Liver (tissue), 9 donors: ENCODE results near the gene TENT5C. TPM values are rescaled to one million over a fixed set of nuclear protein-coding genes. Genes with fewer than 3 reads are reported as not detected.

Experiments
- DNase-seq: peaks from one replicate; pipeline ENCODE4 v3.0.0-alpha.2; 2017; ENCODE audit warnings: low spot score
- H3K27ac ChIP-seq, 2 donors: one replicate each; pipeline ENCODE4 v1.7.0; 2013; ENCODE audit warnings: inconsistent platforms in 2 of 2, low read length in 2 of 2, control low read depth in 1 of 2, low read depth in 1 of 2, mild to moderate bottlenecking in 1 of 2
- H3K27me3 ChIP-seq, 4 donors: one replicate each; pipeline versions ENCODE4 v1.6.1 to v1.7.0; 2013; ENCODE audit warnings: low read length in 3 of 4, inconsistent platforms in 1 of 4, mild to moderate bottlenecking in 1 of 4, moderate library complexity in 1 of 4; ENCODE audit not compliant: control insufficient read depth in 4 of 4, insufficient read depth in 4 of 4
- H3K36me3 ChIP-seq, 4 donors: one replicate each; pipeline versions ENCODE4 v1.6.1 to v1.7.0; 2013; ENCODE audit warnings: low read length in 3 of 4, mild to moderate bottlenecking in 3 of 4, low read depth in 1 of 4, moderate library complexity in 1 of 4; ENCODE audit not compliant: control insufficient read depth in 4 of 4, insufficient read depth in 3 of 4
- H3K4me1 ChIP-seq, 4 donors: one replicate each; pipeline versions ENCODE4 v1.6.1 to v1.7.0; 2013; ENCODE audit warnings: low read length in 3 of 4, mild to moderate bottlenecking in 3 of 4, moderate library complexity in 1 of 4; ENCODE audit not compliant: control insufficient read depth in 4 of 4, insufficient read depth in 4 of 4
- H3K4me3 ChIP-seq, 3 donors: one replicate each; pipeline versions ENCODE4 v1.6.1 to v1.7.0; 2013; ENCODE audit warnings: low read length in 3 of 3, control low read depth in 1 of 3, low read depth in 1 of 3, mild to moderate bottlenecking in 1 of 3
- H3K9ac ChIP-seq, 2 donors: one replicate each; pipeline ENCODE4 v1.7.0; 2013; ENCODE audit warnings: low read length in 2 of 2, mild to moderate bottlenecking in 2 of 2, moderate library complexity in 2 of 2, control low read depth in 1 of 2, low read depth in 1 of 2
- H3K9me3 ChIP-seq, 4 donors: one replicate each; pipeline versions ENCODE4 v1.6.1 to v1.7.0; 2013; ENCODE audit warnings: low read length in 3 of 4; ENCODE audit not compliant: control insufficient read depth in 4 of 4
- EGR1 ChIP-seq, 2 donors: IDR thresholded peaks; 2 replicates each; pipeline ENCODE4 v1.6.1; 2016 to 2018; ENCODE audit warnings: antibody characterized with exemption in 2 of 2, low read depth in 2 of 2
- FOXA1 ChIP-seq: IDR thresholded peaks from 2 replicates; pipeline ENCODE4 v1.6.1; 2016; ENCODE audit warnings: antibody characterized with exemption
- FOXA2 ChIP-seq: IDR thresholded peaks from 2 replicates; pipeline ENCODE4 v1.6.1; 2016; ENCODE audit warnings: antibody characterized with exemption
- GABPA ChIP-seq, 2 donors: IDR thresholded peaks in 1 of 2; conservative IDR thresholded peaks in 1 of 2; 2 replicates each; pipeline ENCODE4 v1.6.1; 2016; ENCODE audit warnings: antibody characterized with exemption in 2 of 2, mild to moderate bottlenecking in 1 of 2, moderate library complexity in 1 of 2
- HNF4A ChIP-seq, 2 donors: conservative IDR thresholded peaks; 2 replicates each; pipeline ENCODE4 v1.6.1; 2016; ENCODE audit warnings: antibody characterized with exemption in 2 of 2, mild to moderate bottlenecking in 2 of 2
- HNF4G ChIP-seq: IDR thresholded peaks from 2 replicates; pipeline ENCODE4 v1.6.1; 2016; ENCODE audit warnings: antibody characterized with exemption
- JUND ChIP-seq, 2 donors: IDR thresholded peaks; 2 replicates each; pipeline ENCODE4 v1.6.1; 2016; ENCODE audit warnings: antibody characterized with exemption in 2 of 2
- RAD21 ChIP-seq, 2 donors: IDR thresholded peaks; 2 replicates each; pipeline ENCODE4 v1.6.1; 2016; ENCODE audit warnings: antibody characterized with exemption in 2 of 2, mild to moderate bottlenecking in 2 of 2
- RXRA ChIP-seq, 2 donors: IDR thresholded peaks; 2 replicates each; pipeline ENCODE4 v1.6.1; 2017 to 2018; ENCODE audit warnings: antibody characterized with exemption in 2 of 2, mild to moderate bottlenecking in 1 of 2
- SP1 ChIP-seq: IDR thresholded peaks from 2 replicates; pipeline ENCODE4 v1.6.1; 2018; ENCODE audit warnings: antibody characterized with exemption, mild to moderate bottlenecking
- TAF1 ChIP-seq: conservative IDR thresholded peaks from 2 replicates; pipeline ENCODE4 v1.6.1; 2016; ENCODE audit warnings: antibody characterized with exemption, mild to moderate bottlenecking
- YY1 ChIP-seq: IDR thresholded peaks from 2 replicates; pipeline ENCODE4 v1.6.1; 2016; ENCODE audit warnings: antibody characterized with exemption, mild to moderate bottlenecking
- WGBS: extraction: QIAGEN DNeasy Blood & Tissue Kit; methylation state at CpG from one replicate; pipeline ENCODE4 v1.1.7; 2013; 5-methylcytosine and 5-hydroxymethylcytosine counted together
- polyA plus RNA-seq, 2 donors: library from polyadenylated mRNA; stranded (reverse) in 1 of 2; unstranded in 1 of 2; fragments of 200-250 nt in 1 of 2; fragments of >200 nt in 1 of 2; fragmentation: Nextera tagmentation in 1 of 2; extraction: Ambion mirVana in 1 of 2; gene quantifications; one replicate each; pipeline versions ENCODE4 v1.2.1 to v1.2.3, GENCODE V29; 2013 to 2015
- total RNA-seq, 2 donors: library from RNA; depleted of rRNA; stranded (reverse); fragments of >200 nt; gene quantifications; one replicate each; pipeline ENCODE4 v1.2.3, GENCODE V29; 2014
- TF ChIP-seq, protein P1 (sequence below): fragments of 150-350 bp; IDR thresholded peaks from 2 replicates; pipeline ENCODE4 v1.5.1; 2017; ENCODE audit warnings: improper control_type of control experiment, low read depth, low read length; ENCODE audit not compliant: missing input control
- TF ChIP-seq, protein P2 (sequence below): IDR thresholded peaks from 2 replicates; pipeline ENCODE4 v1.6.1; 2016; ENCODE audit warnings: antibody characterized with exemption
- TF ChIP-seq, protein P3 (sequence below): IDR thresholded peaks from 2 replicates; pipeline ENCODE4 v1.6.1; 2016; ENCODE audit warnings: antibody characterized with exemption, mild to moderate bottlenecking
- TF ChIP-seq, protein P4 (sequence below): IDR thresholded peaks from 2 replicates; pipeline ENCODE4 v1.6.1; 2016; ENCODE audit warnings: antibody characterized with exemption
- donor health status: healthy.
- donor health status: healthy.
- donor health status: healthy.
- donor health status: healthy.
- donor health status: healthy.

The TENT5C gene
- total and polyA plus RNA-seq, 4 donors = 1.1 to 200 (median 4.8) TPM

DNA sequence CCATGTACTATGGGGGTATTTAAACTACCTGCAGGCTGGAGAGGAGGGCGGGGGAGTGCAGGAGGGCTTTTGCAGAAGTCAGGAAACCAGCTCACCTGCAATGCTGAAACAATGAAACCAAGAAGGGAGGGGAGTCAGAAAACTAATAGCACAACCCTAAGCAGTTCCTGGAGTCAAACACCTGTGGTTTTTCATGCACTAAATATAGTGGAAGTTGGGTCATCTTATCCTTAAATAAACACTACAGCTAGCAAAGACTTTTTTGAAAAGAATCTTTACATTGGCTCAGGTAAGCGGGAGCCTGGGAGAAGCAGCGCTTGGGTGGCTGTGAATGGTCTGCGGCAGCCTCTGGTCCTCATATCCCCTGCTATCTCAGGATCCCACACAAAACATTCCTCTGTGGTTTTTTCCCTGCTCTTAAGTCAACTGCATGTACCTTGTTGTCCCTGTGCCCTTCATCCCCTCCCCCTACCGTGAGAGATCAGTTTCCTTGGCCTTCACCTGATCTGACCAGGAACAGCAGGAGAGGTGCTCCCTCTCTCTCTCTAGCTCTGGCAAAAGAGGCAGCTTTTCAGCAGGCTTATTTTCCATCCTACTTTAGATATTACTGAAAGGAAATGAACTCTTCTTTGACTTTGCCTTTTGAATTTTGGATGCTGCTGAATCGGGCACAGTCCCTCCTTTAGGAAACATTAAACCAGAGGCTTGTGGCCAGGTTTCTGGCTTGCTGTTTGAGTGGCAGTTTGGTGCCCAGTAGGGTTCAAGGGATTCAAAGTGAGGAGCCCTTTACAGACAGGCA lies 26.6 kb downstream of the TENT5C start:
- 64% methylated on average over 6 of the region's 6 CpGs for WGBS
- H3K9ac ChIP-seq = no peak overlapping the region

DNA sequence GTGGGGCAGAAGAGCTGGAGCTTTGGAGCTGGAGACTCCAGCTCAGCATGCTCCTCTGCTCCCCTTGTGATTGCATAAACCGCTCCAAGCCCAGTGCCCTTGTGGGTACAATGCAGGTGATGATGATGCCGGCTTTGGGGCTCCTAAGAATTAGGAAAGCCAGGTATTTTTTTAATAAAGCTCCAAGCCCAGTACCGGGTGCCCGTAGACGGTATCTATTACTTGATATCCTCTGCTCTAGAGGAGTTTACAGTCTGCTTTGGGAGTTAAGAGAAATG lies 27.2 kb downstream of the TENT5C start:
- no peaks in the 10 kb centered on the region for H3K36me3 ChIP-seq
- H3K27me3 ChIP-seq = no peaks in the 10 kb centered on the region
- no peak overlapping the region for H3K4me3 ChIP-seq
- no peak overlapping the region for H3K9ac ChIP-seq
- DNase-seq = no peak
- peaks cover 21 to 57% (median 47%) of the 10 kb centered on the region in 4 donors for H3K4me1 ChIP-seq
- TF ChIP-seq, protein P1, sequence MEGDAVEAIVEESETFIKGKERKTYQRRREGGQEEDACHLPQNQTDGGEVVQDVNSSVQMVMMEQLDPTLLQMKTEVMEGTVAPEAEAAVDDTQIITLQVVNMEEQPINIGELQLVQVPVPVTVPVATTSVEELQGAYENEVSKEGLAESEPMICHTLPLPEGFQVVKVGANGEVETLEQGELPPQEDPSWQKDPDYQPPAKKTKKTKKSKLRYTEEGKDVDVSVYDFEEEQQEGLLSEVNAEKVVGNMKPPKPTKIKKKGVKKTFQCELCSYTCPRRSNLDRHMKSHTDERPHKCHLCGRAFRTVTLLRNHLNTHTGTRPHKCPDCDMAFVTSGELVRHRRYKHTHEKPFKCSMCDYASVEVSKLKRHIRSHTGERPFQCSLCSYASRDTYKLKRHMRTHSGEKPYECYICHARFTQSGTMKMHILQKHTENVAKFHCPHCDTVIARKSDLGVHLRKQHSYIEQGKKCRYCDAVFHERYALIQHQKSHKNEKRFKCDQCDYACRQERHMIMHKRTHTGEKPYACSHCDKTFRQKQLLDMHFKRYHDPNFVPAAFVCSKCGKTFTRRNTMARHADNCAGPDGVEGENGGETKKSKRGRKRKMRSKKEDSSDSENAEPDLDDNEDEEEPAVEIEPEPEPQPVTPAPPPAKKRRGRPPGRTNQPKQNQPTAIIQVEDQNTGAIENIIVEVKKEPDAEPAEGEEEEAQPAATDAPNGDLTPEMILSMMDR = no peak
- no peaks in the 10 kb centered on the region for H3K9me3 ChIP-seq
- 69% methylated on average over 5 of the region's 5 CpGs for WGBS
- peak overlapping the region; percentile 31 to 46 for H3K27ac ChIP-seq

More for the DNA sequence above, 26.6 kb downstream of the TENT5C start:
- no peak for DNase-seq
- H3K27me3 ChIP-seq = no peaks in the 10 kb centered on the region
- no peaks in the 10 kb centered on the region for H3K9me3 ChIP-seq
- TF ChIP-seq EGR1 (IDR thresholded peaks at IDR 0.05; ENCODE audit: low read depth in 2 of 2) (no peak), SP1 (peak; percentile 29), HNF4A (conservative IDR thresholded peaks at IDR 0.05) (peak; percentile 31 to 47), YY1 (peak; percentile 7), RAD21 (IDR thresholded peaks at IDR 0.05) (peak in 1 of 2 donors; percentile 16), HNF4G (no peak), RXRA (IDR thresholded peaks at IDR 0.05) (peak; percentile 35 to 37), TAF1 (no peak)
- TF ChIP-seq, protein P2, sequence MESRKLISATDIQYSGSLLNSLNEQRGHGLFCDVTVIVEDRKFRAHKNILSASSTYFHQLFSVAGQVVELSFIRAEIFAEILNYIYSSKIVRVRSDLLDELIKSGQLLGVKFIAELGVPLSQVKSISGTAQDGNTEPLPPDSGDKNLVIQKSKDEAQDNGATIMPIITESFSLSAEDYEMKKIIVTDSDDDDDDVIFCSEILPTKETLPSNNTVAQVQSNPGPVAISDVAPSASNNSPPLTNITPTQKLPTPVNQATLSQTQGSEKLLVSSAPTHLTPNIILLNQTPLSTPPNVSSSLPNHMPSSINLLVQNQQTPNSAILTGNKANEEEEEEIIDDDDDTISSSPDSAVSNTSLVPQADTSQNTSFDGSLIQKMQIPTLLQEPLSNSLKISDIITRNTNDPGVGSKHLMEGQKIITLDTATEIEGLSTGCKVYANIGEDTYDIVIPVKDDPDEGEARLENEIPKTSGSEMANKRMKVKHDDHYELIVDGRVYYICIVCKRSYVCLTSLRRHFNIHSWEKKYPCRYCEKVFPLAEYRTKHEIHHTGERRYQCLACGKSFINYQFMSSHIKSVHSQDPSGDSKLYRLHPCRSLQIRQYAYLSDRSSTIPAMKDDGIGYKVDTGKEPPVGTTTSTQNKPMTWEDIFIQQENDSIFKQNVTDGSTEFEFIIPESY = no peak
- peaks cover 21 to 57% (median 47%) of the 10 kb centered on the region in 4 donors for H3K4me1 ChIP-seq
- peak overlapping the region; percentile 31 to 46 for H3K27ac ChIP-seq
- no peak overlapping the region for H3K4me3 ChIP-seq
- H3K36me3 ChIP-seq = no peaks in the 10 kb centered on the region

DNA sequence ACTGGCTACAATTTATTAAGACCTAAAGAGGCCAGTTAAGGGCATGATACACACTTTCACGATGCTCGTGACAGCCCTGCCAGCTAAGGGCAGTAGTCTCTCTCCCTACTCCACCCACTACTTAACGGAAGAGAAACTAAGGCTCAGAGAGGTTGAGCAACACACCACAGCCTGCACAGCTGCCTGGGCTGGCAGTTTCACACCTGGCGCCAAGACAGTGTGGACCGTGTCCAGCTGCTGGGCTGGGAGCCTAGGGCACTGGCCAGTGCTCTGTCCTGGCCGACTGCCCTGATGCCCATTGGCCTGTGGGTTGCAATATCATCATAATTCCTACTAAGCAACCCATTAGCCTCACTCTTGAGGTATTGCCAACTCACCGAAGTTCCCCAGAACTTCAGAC lies 27.6 kb downstream of the TENT5C start:
- DNase-seq = no peak
- no peak overlapping the region for H3K9ac ChIP-seq
- peak overlapping the region; percentile 44 to 46 for H3K27ac ChIP-seq
- H3K9me3 ChIP-seq = no peaks in the 10 kb centered on the region
- WGBS = 39% methylated on average over 7 of the region's 7 CpGs
- no peak overlapping the region for H3K4me3 ChIP-seq
- peaks cover 21 to 57% (median 47%) of the 10 kb centered on the region in 4 donors for H3K4me1 ChIP-seq
- H3K27me3 ChIP-seq = no peaks in the 10 kb centered on the region
- no peaks in the 10 kb centered on the region for H3K36me3 ChIP-seq
- peak in 1 of 2 donors; percentile 26 for TF ChIP-seq JUND (IDR thresholded peaks at IDR 0.05)
- TF ChIP-seq TAF1 = no peak
- no peak for TF ChIP-seq HNF4G
- peak in 1 of 2 donors; percentile 9 for TF ChIP-seq GABPA (IDR thresholded peaks at IDR 0.05 in 1 of 2, conservative IDR thresholded peaks at IDR 0.05 in 1 of 2)
- TF ChIP-seq, protein P1 = no peak
- TF ChIP-seq, protein P3, sequence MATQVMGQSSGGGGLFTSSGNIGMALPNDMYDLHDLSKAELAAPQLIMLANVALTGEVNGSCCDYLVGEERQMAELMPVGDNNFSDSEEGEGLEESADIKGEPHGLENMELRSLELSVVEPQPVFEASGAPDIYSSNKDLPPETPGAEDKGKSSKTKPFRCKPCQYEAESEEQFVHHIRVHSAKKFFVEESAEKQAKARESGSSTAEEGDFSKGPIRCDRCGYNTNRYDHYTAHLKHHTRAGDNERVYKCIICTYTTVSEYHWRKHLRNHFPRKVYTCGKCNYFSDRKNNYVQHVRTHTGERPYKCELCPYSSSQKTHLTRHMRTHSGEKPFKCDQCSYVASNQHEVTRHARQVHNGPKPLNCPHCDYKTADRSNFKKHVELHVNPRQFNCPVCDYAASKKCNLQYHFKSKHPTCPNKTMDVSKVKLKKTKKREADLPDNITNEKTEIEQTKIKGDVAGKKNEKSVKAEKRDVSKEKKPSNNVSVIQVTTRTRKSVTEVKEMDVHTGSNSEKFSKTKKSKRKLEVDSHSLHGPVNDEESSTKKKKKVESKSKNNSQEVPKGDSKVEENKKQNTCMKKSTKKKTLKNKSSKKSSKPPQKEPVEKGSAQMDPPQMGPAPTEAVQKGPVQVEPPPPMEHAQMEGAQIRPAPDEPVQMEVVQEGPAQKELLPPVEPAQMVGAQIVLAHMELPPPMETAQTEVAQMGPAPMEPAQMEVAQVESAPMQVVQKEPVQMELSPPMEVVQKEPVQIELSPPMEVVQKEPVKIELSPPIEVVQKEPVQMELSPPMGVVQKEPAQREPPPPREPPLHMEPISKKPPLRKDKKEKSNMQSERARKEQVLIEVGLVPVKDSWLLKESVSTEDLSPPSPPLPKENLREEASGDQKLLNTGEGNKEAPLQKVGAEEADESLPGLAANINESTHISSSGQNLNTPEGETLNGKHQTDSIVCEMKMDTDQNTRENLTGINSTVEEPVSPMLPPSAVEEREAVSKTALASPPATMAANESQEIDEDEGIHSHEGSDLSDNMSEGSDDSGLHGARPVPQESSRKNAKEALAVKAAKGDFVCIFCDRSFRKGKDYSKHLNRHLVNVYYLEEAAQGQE = no peak
- TF ChIP-seq FOXA1 = no peak
- peak; percentile 70 to 81 for TF ChIP-seq HNF4A (conservative IDR thresholded peaks at IDR 0.05)
- TF ChIP-seq FOXA2 = peak; percentile 15
- peak in 1 of 2 donors; percentile 52 for TF ChIP-seq RAD21 (IDR thresholded peaks at IDR 0.05)
- TF ChIP-seq, protein P4, sequence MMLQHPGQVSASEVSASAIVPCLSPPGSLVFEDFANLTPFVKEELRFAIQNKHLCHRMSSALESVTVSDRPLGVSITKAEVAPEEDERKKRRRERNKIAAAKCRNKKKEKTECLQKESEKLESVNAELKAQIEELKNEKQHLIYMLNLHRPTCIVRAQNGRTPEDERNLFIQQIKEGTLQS = no peak
- no peak for TF ChIP-seq YY1
